HCT116 (cell line): ENCODE data around the gene UGT2B7. TPM values are rescaled to one million over a fixed set of nuclear protein-coding genes. Genes with fewer than 3 reads are reported as not detected.
"Not testable (repeated sequence)": the region's sequence is repeated elsewhere in the genome, so short reads cannot be mapped to it uniquely, and the experiment has no call there.

Experiments used
- ATAC-seq: fragments of 200-7000 bp; cut with Tn5 transposase; 2 replicates; pipeline ENCODE4 v1.9.1; 2020; ENCODE audit warnings: mild to moderate bottlenecking, moderate library complexity
- BruUV-seq: library from RNA; stranded (reverse); fragments of 400-500 nt; replicated peaks from 2 replicates; lab custom pipeline; 2021; lab: Mats Ljungman, UMichigan
- CTCF ChIA-PET: fragments of 300-600 bp; sonication (Branson Sonifier 250); formaldehyde crosslinking; loops from one replicate; lab custom pipeline; 2021; ENCODE audit warnings: antibody characterized with exemption; lab: Charles Lee
- POLR2A ChIA-PET: fragments of 300-600, 350-600 bp; sonication (Branson Sonifier 250); formaldehyde crosslinking; loops from one replicate; lab custom pipeline; 2021; ENCODE audit warnings: antibody characterized with exemption; lab: Charles Lee
- RAD21 ChIA-PET, 2 experiments: fragments of 300-600 bp; sonication (Branson Sonifier 250); formaldehyde crosslinking; loops; one replicate each; lab custom pipeline; 2023; ENCODE audit warnings: low total read pairs in 2 of 2; ENCODE audit not compliant: uncharacterized antibody in 2 of 2, unreplicated experiment in 2 of 2, low non-redundant PET in 1 of 2; lab: Charles Lee
- DNase-seq: peaks from one replicate; pipeline ENCODE4 v3.0.0-alpha.2; 2010; ENCODE audit warnings: low read depth, low spot score
- H2AFZ ChIP-seq: fragments of 200-600 bp; shearing (Covaris generic), sonication (generic); 2 replicates; pipeline ENCODE4 v1.6.1; 2017; ENCODE audit warnings: low read depth, mixed run types, mixed read lengths, antibody characterized with exemption, low read length; ENCODE audit not compliant: poor library complexity, severe bottlenecking
- H3K27ac ChIP-seq: 2 replicates; pipeline ENCODE4 v1.5.1; 2012; ENCODE audit warnings: low read depth, low read length
- H3K27me3 ChIP-seq: fragments of 200-600 bp; sonication (generic); 2 replicates; pipeline ENCODE4 v1.6.1; 2016; ENCODE audit warnings: mixed run types, low read length, mixed read lengths; ENCODE audit not compliant: insufficient read depth
- H3K36me3 ChIP-seq, 2 experiments: fragments of 200-500 bp in 1 of 2; fragments of 200-600 bp in 1 of 2; sonication (Bioruptor generic) in 1 of 2; sonication (generic) in 1 of 2; 2 replicates each; pipeline versions ENCODE4 v1.5.1 to v1.6.1; 2014 to 2016; ENCODE audit warnings: low read length in 2 of 2, inconsistent platforms in 1 of 2, mixed read lengths in 1 of 2, mixed run types in 1 of 2; ENCODE audit not compliant: insufficient read depth in 2 of 2, control insufficient read depth in 1 of 2
- H3K4me1 ChIP-seq, 2 experiments: fragments of 200-600 bp in 1 of 2; sonication (generic) in 1 of 2; 2 replicates each; pipeline versions ENCODE4 v1.5.1 to v1.6.1; 2012 to 2017; ENCODE audit warnings: low read length in 2 of 2, inconsistent platforms in 1 of 2, mild to moderate bottlenecking in 1 of 2, mixed read lengths in 1 of 2, mixed run types in 1 of 2, moderate library complexity in 1 of 2; ENCODE audit not compliant: insufficient read depth in 2 of 2, control insufficient read depth in 1 of 2
- H3K4me2 ChIP-seq: fragments of 200-600 bp; sonication (generic); 2 replicates; pipeline ENCODE4 v1.6.1; 2017; ENCODE audit warnings: mixed run types, low read length, mixed read lengths
- H3K4me3 ChIP-seq, 2 experiments: fragments of 200-600 bp in 1 of 2; sonication (generic) in 1 of 2; replicated peaks in 1 of 2; 2 replicates each; pipeline ENCODE4 v1.5.1; 2011 to 2016; ENCODE audit warnings: low read length in 2 of 2, control low read depth in 1 of 2, low read depth in 1 of 2, mild to moderate bottlenecking in 1 of 2, mixed read lengths in 1 of 2, mixed run types in 1 of 2
- H3K79me2 ChIP-seq: fragments of 200-600 bp; sonication (generic); 2 replicates; pipeline ENCODE4 v1.6.1; 2017; ENCODE audit warnings: mild to moderate bottlenecking, mixed run types, low read length, moderate library complexity, mixed read lengths; ENCODE audit not compliant: insufficient read depth
- H3K9ac ChIP-seq: fragments of 200-600 bp; sonication (generic); 2 replicates; pipeline ENCODE4 v1.6.1; 2016; ENCODE audit warnings: low read length, mixed read lengths
- H3K9me2 ChIP-seq: fragments of 200-600 bp; sonication (generic), shearing (Covaris generic); 2 replicates; pipeline ENCODE4 v1.6.1; 2017; ENCODE audit warnings: mixed run types, mild to moderate bottlenecking, moderate library complexity; ENCODE audit not compliant: insufficient read depth
- H3K9me3 ChIP-seq, 2 experiments: fragments of 200-500 bp in 1 of 2; fragments of 200-600 bp in 1 of 2; sonication (Bioruptor generic) in 1 of 2; sonication (generic) in 1 of 2; 2 replicates each; pipeline ENCODE4 v1.6.1; 2014 to 2017; ENCODE audit warnings: low read length in 2 of 2, mixed read lengths in 2 of 2, inconsistent platforms in 1 of 2, low read depth in 1 of 2, mild to moderate bottlenecking in 1 of 2, mixed run types in 1 of 2, moderate library complexity in 1 of 2; ENCODE audit not compliant: control insufficient read depth in 1 of 2, insufficient read depth in 1 of 2
- H4K20me1 ChIP-seq: fragments of 200-600 bp; sonication (generic), shearing (Covaris generic); 2 replicates; pipeline ENCODE4 v1.6.1; 2017; ENCODE audit warnings: mixed run types, mild to moderate bottlenecking, moderate library complexity; ENCODE audit not compliant: insufficient read depth
- ATF3 ChIP-seq: IDR thresholded peaks from 2 replicates; pipeline ENCODE4 v1.6.1; 2012
- CBX3 ChIP-seq: IDR thresholded peaks from 2 replicates; pipeline ENCODE4 v1.6.1; 2012; ENCODE audit warnings: low read depth
- CEBPB ChIP-seq: IDR thresholded peaks from 2 replicates; pipeline ENCODE4 v1.6.1; 2012; ENCODE audit warnings: low read depth
- CTCF ChIP-seq, 3 experiments: fragments of 200-600 bp in 1 of 3; sonication (generic) in 1 of 3; IDR thresholded peaks in 2 of 3; conservative IDR thresholded peaks in 1 of 3; 2 replicates each; pipeline ENCODE4 v1.5.1; 2012 to 2017; ENCODE audit warnings: low read depth in 2 of 3, low read length in 2 of 3, antibody characterized with exemption in 1 of 3, borderline replicate concordance in 1 of 3, control low read depth in 1 of 3, mild to moderate bottlenecking in 1 of 3, mixed read lengths in 1 of 3, mixed run types in 1 of 3, moderate library complexity in 1 of 3; ENCODE audit not compliant: insufficient read depth in 1 of 3
- EGR1 ChIP-seq: IDR thresholded peaks from 2 replicates; pipeline ENCODE4 v1.6.1; 2012; ENCODE audit warnings: low read depth
- ELF1 ChIP-seq: IDR thresholded peaks from 2 replicates; pipeline ENCODE4 v1.6.1; 2012; ENCODE audit warnings: low read depth, borderline replicate concordance
- EZH2 ChIP-seq: fragments of 200-600 bp; sonication (generic); IDR thresholded peaks from 2 replicates; pipeline ENCODE4 v1.6.1; 2017; ENCODE audit warnings: antibody characterized with exemption, mixed run types
- EZH2phosphoT487 ChIP-seq: fragments of 200-600 bp; IDR thresholded peaks from 2 replicates; pipeline ENCODE4 v1.6.1; 2018; ENCODE audit warnings: antibody characterized with exemption, borderline replicate concordance
- FOSL1 ChIP-seq: IDR thresholded peaks from 2 replicates; pipeline ENCODE4 v1.6.1; 2012; ENCODE audit warnings: low read depth
- MAX ChIP-seq: IDR thresholded peaks from 2 replicates; pipeline ENCODE4 v1.6.1; 2012
- POLR2A ChIP-seq: IDR thresholded peaks from 2 replicates; pipeline ENCODE4 v1.7.0; 2011; ENCODE audit warnings: borderline replicate concordance; ENCODE audit not compliant: insufficient read depth, insufficient read length; ENCODE audit errors: extremely low read depth
- POLR2AphosphoS5 ChIP-seq: IDR thresholded peaks from 2 replicates; pipeline ENCODE4 v1.6.1; 2011; ENCODE audit warnings: mild to moderate bottlenecking, low read depth, low read length, moderate library complexity
- RAD21 ChIP-seq: IDR thresholded peaks from 2 replicates; pipeline ENCODE4 v1.6.1; 2012; ENCODE audit warnings: low read depth, mild to moderate bottlenecking
- YY1 ChIP-seq: IDR thresholded peaks from 2 replicates; pipeline ENCODE4 v1.6.1; 2011; ENCODE audit warnings: low read length, low read depth, moderate library complexity, mild to moderate bottlenecking; ENCODE audit not compliant: insufficient replicate concordance; ENCODE audit errors: extremely low read depth
- ZBTB33 ChIP-seq: IDR thresholded peaks from 2 replicates; pipeline ENCODE4 v1.6.1; 2011; ENCODE audit warnings: mild to moderate bottlenecking, low read length, moderate library complexity; ENCODE audit not compliant: insufficient replicate concordance; ENCODE audit errors: extremely low read depth
- intact Hi-C: fragments of 100-400 bp; cut with micrococcal nuclease; formaldehyde crosslinking; loops from 2 replicates; pipeline ENCODE4 v1.10.0; 2022
- total RNA-seq: library from RNA; stranded (reverse); gene quantifications from one replicate; pipeline ENCODE4 v1.2.1, GENCODE V29; 2021; ENCODE audit not compliant: unreplicated experiment

Gene UGT2B7
- total RNA-seq, 1 experiment from 2014 or later, result not detected

- H3K9ac ChIP-seq, RAD21 ChIA-PET, DNase-seq, H3K36me3 ChIP-seq, H3K79me2 ChIP-seq, ATAC-seq, POLR2A ChIA-PET, H2AFZ ChIP-seq, H4K20me1 ChIP-seq, H3K9me3 ChIP-seq, H3K27me3 ChIP-seq, BruUV-seq, H3K4me3 ChIP-seq, H3K27ac ChIP-seq, intact Hi-C loops, CTCF ChIA-PET, H3K9me2 ChIP-seq, H3K4me2 ChIP-seq, H3K4me1 ChIP-seq: not testable (repeated sequence)
These were observed 6.4 kb downstream of the UGT2B7 start for GRCh38 chr4:69102668-69103067.

- Histone ChIP-seq H3K79me2 (no peaks in the 10 kb centered on the region), H2AFZ (no peak overlapping the region), H3K9me2 (no peaks in the 10 kb centered on the region), H4K20me1 (no peaks in the 10 kb centered on the region), H3K9ac (no peak overlapping the region), H3K4me1 (no peaks in the 10 kb centered on the region), H3K4me3 (no peak overlapping the region)
- ChIA-PET RAD21 (no interaction called here), CTCF (no interaction called here)
- ATAC-seq (no peak), DNase-seq (no peak)
- TF ChIP-seq CTCF (IDR thresholded peaks at IDR 0.05 in 2 of 3, conservative IDR thresholded peaks at IDR 0.05 in 1 of 3; ENCODE audit: borderline replicate concordance in 1 of 3, insufficient read depth in 1 of 3, low read depth in 2 of 3, low read length in 2 of 3) (no peak), ELF1 (no peak), POLR2A (no peak), CBX3 (no peak), CEBPB (no peak), RAD21 (no peak), ATF3 (no peak), EZH2phosphoT487 (no peak), EZH2 (no peak), ZBTB33 (no peak), FOSL1 (no peak), POLR2AphosphoS5 (no peak), EGR1 (no peak), YY1 (no peak), MAX (no peak)
- TF ChIP-seq, all 23 proteins: peak for 0
- Histone ChIP-seq H3K9me3 (no peaks in the 10 kb centered on the region), H3K27me3 (no peaks in the 10 kb centered on the region), H3K27ac (no peak overlapping the region), H3K36me3 (no peaks in the 10 kb centered on the region), H3K4me2 (no peak overlapping the region)
- POLR2A ChIA-PET, result no interaction called here
- no TSS peak for BruUV-seq
- intact Hi-C loops, result no loop called here
These were observed 8.5 kb downstream of the UGT2B7 start for GRCh38 chr4:69104719-69105275.
